Neural crest cell (in vitro differentiated cells): ENCODE results near the gene RCC1. TPM values are rescaled to one million over a fixed set of nuclear protein-coding genes. Genes with fewer than 3 reads are reported as not detected.
"Not testable (repeated sequence)": the region's sequence is repeated elsewhere in the genome, so short reads cannot be mapped to it uniquely, and the experiment has no call there.

ENCODE experiments used
- DNase-seq: peaks from one replicate; pipeline ENCODE4 v3.0.0; 2021; ENCODE audit warnings: low read depth, mixed read lengths, low spot score
- H3K27ac Mint-ChIP-seq: one replicate; pipeline ENCODE4 v1.8.0; 2021; ENCODE audit warnings: mild to moderate bottlenecking, mixed read lengths; ENCODE audit not compliant: unreplicated experiment
- H3K27me3 Mint-ChIP-seq: 2 replicates; pipeline ENCODE4 v1.8.0; 2021; ENCODE audit warnings: low read depth, mild to moderate bottlenecking, mixed read lengths
- H3K36me3 Mint-ChIP-seq: 2 replicates; pipeline ENCODE4 v1.8.0; 2021; ENCODE audit warnings: low read depth, mild to moderate bottlenecking, mixed read lengths
- H3K4me1 Mint-ChIP-seq: 2 replicates; pipeline ENCODE4 v1.8.0; 2021; ENCODE audit warnings: mixed read lengths
- H3K4me3 Mint-ChIP-seq: one replicate; pipeline ENCODE4 v1.8.0; 2021; ENCODE audit warnings: mild to moderate bottlenecking, mixed read lengths
- H3K9me3 Mint-ChIP-seq: 2 replicates; pipeline ENCODE4 v1.8.0; 2021; ENCODE audit warnings: mixed read lengths
- total RNA-seq: library from RNA; stranded (reverse); gene quantifications from 2 replicates; pipeline ENCODE4 v1.2.1, GENCODE V29; 2021
- TF ChIP-seq, protein P1 (sequence below): fragments of 200-600 bp; sonication (generic); conservative IDR thresholded peaks from 2 replicates; pipeline ENCODE4 v1.5.0; 2021; ENCODE audit warnings: antibody characterized with exemption, mild to moderate bottlenecking

The RCC1 gene
- total RNA-seq, 1 donor from 2014 or later = 94.8 TPM

DNA sequence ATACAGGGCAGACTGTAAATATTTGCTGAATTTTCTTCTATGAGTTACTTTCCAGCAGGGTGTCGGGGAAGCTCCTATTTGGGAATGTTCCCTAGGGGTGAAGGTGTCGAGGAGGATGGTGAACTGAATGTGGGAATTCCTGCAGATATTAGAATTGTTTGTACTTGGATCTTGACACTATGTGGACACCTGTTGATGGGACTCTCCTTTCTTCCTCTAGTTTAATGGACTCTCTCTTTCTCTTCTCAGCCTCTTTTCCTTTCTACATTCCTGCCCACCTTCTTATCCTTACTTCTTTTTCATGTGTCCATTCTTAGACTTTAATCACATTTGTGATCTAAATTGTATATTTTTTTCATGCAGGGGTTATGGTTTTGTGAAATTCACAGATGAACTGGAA lies 61.1 kb downstream of the RCC1 start:
- no peak overlapping the region for H3K27ac Mint-ChIP-seq
- TF ChIP-seq, protein P1, sequence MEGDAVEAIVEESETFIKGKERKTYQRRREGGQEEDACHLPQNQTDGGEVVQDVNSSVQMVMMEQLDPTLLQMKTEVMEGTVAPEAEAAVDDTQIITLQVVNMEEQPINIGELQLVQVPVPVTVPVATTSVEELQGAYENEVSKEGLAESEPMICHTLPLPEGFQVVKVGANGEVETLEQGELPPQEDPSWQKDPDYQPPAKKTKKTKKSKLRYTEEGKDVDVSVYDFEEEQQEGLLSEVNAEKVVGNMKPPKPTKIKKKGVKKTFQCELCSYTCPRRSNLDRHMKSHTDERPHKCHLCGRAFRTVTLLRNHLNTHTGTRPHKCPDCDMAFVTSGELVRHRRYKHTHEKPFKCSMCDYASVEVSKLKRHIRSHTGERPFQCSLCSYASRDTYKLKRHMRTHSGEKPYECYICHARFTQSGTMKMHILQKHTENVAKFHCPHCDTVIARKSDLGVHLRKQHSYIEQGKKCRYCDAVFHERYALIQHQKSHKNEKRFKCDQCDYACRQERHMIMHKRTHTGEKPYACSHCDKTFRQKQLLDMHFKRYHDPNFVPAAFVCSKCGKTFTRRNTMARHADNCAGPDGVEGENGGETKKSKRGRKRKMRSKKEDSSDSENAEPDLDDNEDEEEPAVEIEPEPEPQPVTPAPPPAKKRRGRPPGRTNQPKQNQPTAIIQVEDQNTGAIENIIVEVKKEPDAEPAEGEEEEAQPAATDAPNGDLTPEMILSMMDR = no peak
- H3K4me3 Mint-ChIP-seq = no peak overlapping the region
- peaks cover 15% of the 10 kb centered on the region for H3K36me3 Mint-ChIP-seq
- no peaks in the 10 kb centered on the region for H3K27me3 Mint-ChIP-seq
- no peak for DNase-seq
- no peaks in the 10 kb centered on the region for H3K4me1 Mint-ChIP-seq
- no peaks in the 10 kb centered on the region for H3K9me3 Mint-ChIP-seq

DNA sequence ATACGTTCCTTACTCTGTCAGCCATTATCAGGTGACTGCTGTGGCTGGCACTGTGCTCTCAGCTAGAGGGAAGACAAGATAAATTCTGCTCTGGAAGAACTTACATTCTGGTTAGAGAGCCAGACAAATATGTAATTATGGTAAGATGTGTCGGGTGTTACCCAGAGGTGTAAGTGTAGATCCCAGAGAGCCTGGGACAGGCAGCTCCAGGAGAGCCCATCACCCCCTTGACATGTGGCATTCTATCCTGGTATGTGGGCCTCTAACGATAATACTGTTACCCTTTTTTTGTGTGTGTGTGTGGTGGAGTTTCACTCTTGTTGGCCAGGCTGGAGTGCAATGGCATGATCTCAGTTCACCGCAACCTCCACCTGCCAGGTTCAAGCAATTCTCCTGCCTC lies 66.1 kb downstream of the RCC1 start:
- no peaks in the 10 kb centered on the region for H3K4me1 Mint-ChIP-seq
- TF ChIP-seq, protein P1 = no peak
- DNase-seq = no peak
- H3K36me3 Mint-ChIP-seq = peaks cover 15% of the 10 kb centered on the region
- no peak overlapping the region for H3K27ac Mint-ChIP-seq
- H3K9me3 Mint-ChIP-seq = no peaks in the 10 kb centered on the region
- H3K4me3 Mint-ChIP-seq = no peak overlapping the region
- H3K27me3 Mint-ChIP-seq = no peaks in the 10 kb centered on the region

DNA sequence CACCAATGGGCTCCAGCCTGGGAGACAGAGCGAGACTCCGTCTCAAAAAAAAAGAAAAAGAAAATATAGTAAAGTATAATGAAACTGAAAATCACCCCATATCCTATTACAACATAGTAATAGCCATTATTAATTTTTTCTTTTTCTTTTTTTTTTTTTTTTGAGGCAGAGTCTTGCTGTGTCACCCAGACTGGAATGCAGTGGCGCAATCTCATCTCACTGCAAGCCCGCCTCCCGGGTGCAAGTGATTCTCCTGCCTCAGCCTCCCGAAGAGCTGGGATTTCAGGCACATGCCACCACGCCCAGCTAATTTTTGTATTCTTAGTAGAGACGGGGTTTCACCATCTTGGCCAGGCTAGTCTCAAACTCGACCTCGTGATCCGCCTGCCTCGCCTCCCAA lies 67.0 kb downstream of the RCC1 start:
- H3K9me3 Mint-ChIP-seq, H3K4me3 Mint-ChIP-seq, DNase-seq, H3K4me1 Mint-ChIP-seq, H3K27ac Mint-ChIP-seq, H3K27me3 Mint-ChIP-seq: not testable (repeated sequence)
- H3K36me3 Mint-ChIP-seq = peaks cover 19% of the 10 kb centered on the region

DNA sequence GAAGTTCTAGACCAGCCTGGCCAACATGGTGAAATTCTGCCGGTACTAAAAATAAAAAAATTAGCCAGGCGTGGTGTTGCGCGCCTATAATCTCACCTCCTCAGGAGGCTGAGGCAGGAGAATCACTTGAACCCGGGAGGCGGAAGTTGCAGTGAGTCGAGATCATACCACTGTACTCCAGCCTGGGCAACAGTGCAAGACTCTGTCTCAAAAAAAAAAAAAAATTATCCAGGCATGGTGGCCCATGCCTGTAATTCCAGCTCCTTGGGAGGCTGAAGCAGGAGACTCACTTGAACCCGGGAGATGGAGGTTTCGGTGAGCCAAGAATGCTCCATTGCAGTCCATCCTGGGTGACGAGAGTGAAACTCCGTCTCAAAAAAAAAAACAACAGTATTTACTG lies 67.7 kb downstream of the RCC1 start:
- TF ChIP-seq, protein P1 = no peak
- Mint-ChIP-seq H3K4me3 (no peak overlapping the region), H3K27ac (no peak overlapping the region), H3K4me1 (peaks cover 4% of the 10 kb centered on the region), H3K9me3 (no peaks in the 10 kb centered on the region), H3K36me3 (peaks cover 18% of the 10 kb centered on the region), H3K27me3 (no peaks in the 10 kb centered on the region)
- DNase-seq = no peak

DNA sequence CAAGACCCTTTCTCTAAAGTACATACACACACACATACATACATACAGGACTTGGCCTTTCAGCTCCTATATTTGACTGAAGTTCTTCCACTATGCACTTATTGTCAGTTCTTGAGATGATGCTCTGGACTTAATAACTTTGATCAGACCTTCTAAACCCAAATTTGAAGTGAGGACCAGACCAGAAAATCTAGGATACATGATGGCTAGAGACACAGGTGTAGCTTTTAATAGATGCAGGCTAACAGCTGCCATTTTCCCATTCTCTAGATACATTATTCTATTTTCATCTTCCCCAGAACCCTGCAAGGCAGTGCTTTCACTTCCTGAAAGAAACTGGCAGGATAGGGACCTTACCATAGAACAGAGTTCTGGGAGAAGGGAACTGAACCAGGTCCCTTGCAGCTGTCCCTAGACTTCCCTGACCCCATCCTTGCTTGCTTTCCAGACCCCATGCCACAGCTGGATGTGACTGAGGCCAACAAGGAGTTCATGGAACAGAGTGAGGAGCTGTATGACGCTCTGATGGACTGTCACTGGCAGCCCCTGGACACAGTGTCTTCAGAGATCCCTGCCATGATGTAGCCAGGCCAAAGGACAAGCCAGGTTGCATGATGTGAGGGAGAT lies 71.3 kb downstream of the RCC1 start:
- no peak for DNase-seq
- TF ChIP-seq, protein P1 = no peak
- peak overlapping the region; percentile 76 for H3K4me3 Mint-ChIP-seq
- H3K36me3 Mint-ChIP-seq = peaks cover 31% of the 10 kb centered on the region
- H3K27me3 Mint-ChIP-seq = peaks cover 6% of the 10 kb centered on the region
- no peaks in the 10 kb centered on the region for H3K9me3 Mint-ChIP-seq
- peaks cover 31% of the 10 kb centered on the region for H3K4me1 Mint-ChIP-seq
- H3K27ac Mint-ChIP-seq = no peak overlapping the region

DNA sequence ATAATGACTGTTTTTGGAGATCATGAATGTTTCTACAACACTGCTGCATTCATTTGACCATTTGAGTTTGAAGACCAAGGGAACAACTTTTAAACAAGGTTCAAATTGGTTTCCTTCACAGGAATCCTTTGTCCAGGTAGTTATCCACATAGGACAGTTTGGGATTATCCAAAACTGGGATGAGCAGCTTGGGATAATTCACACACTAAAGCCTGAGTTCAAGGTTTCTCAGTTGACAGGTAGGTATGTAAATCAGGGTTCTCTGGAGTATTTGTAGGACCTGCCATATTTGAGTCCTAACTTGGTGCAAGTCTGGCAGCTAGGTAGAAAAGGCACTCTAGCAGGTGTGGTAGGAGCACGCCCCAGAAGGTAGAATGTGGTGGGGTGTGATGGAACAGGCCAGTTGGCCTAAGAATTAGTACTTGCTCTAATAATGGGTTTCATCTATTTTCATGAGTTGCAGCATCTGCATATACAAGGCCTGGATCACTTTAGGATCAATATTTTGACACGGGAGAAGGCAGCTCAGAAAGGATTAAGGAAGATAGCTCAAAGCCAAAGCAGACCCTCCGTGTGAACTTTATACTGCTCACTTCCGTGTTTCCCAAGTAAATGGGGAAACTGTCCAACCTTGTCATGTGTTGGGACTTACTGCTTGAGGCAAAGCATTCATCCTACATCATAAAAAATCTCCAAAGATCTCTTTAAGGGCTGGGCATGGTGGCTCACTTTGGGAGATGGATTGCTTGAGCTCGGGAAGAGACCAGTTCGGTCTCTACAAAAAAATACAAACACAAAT lies 72.1 kb downstream of the RCC1 start:
- Mint-ChIP-seq H3K36me3 (peaks cover 31% of the 10 kb centered on the region), H3K27me3 (peaks cover 10% of the 10 kb centered on the region), H3K9me3 (no peaks in the 10 kb centered on the region), H3K27ac (no peak overlapping the region), H3K4me1 (peaks cover 37% of the 10 kb centered on the region), H3K4me3 (peak overlapping the region; percentile 76)
- DNase-seq = no peak
- TF ChIP-seq, protein P1 = no peak
